GM10847 (cell line): Measurements from ENCODE around the gene NOB1.

ENCODE experiments used
- POLR2A ChIP-seq: IDR thresholded peaks from 2 replicates; pipeline ENCODE4 v1.6.1; 2011; ENCODE audit not compliant: insufficient read length; ENCODE audit errors: extremely low read depth

Gene NOB1

GRCh38 chr16:69767459-69768229 lies 12.9 kb upstream of the NOB1 start:
- no peak for TF ChIP-seq POLR2A

- no peak for TF ChIP-seq POLR2A
These were observed 8.8 kb upstream of the NOB1 start for GRCh38 chr16:69763599-69763942.

GRCh38 chr16:69762814-69763598 lies 8.3 kb upstream of the NOB1 start:
- TF ChIP-seq POLR2A = no peak

- peak; percentile 82 for TF ChIP-seq POLR2A
These were observed 7.5 kb upstream of the NOB1 start, which contains the start of gene WWP2 for GRCh38 chr16:69761983-69762813. Gene WWP2 (plus strand): TSS chr16:69762332. CDS start chr16:69787011, 24,679 bp downstream.

GRCh38 chr16:69756705-69757104 lies 2.0 kb upstream of the NOB1 start:
- no peak for TF ChIP-seq POLR2A

- no peak for TF ChIP-seq POLR2A
These were observed 620 bp downstream of the NOB1 start for GRCh38 chr16:69754143-69754468.

GRCh38 chr16:69748694-69749345 lies 5.9 kb downstream of the NOB1 start:
- TF ChIP-seq POLR2A = no peak

- TF ChIP-seq POLR2A = no peak
These were observed 7.6 kb downstream of the NOB1 start for GRCh38 chr16:69747115-69747514.

- no peak for TF ChIP-seq POLR2A
These were observed 8.8 kb downstream of the NOB1 start for GRCh38 chr16:69745959-69746358.

GRCh38 chr16:69745232-69745612 lies 9.5 kb downstream of the NOB1 start:
- no peak for TF ChIP-seq POLR2A

GRCh38 chr16:69744363-69745231 lies 10.1 kb downstream of the NOB1 start:
- no peak for TF ChIP-seq POLR2A

- TF ChIP-seq POLR2A = no peak
These were observed 12.5 kb downstream of the NOB1 start for GRCh38 chr16:69741951-69742904.

- no peak for TF ChIP-seq POLR2A
These were observed 13.2 kb downstream of the NOB1 start for GRCh38 chr16:69741519-69741918.

GRCh38 chr16:69732101-69732500 lies 22.6 kb downstream of the NOB1 start:
- TF ChIP-seq POLR2A = no peak

GRCh38 chr16:69727916-69728270 lies 26.8 kb downstream of the NOB1 start:
- no peak for TF ChIP-seq POLR2A
